Measurements from ENCODE around the gene UTP14C.

DNA sequence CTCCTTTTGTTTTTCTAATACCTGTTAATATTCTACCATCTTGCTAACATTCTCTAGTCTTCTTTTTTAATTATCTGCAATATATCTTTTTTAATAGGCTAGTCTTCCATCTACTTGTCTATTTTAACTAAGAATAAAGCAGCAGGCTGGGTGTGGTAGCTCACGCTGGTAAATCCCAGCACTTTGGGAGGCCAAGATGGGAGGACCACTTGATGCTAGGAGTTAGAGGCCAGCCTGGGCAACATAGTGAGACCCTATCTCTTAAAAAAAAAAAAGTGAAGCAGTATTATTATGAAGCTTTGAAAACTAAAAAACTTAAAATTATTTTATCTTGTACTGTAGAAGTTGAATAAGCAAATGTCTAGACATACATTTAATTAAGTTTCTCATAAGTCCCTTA, 3.3 kb downstream of the UTP14C start:
- TF ChIP-seq EZH2 (IDR thresholded peaks at IDR 0.05; ENCODE audit: insufficient read depth, poor library complexity, severe bottlenecking) (no peak), EZH2phosphoT487 (IDR thresholded peaks at IDR 0.05; ENCODE audit: insufficient read depth, low read depth) (no peak)
